ENCODE data around the gene NR5A1.

NR5A1 gene

DNA sequence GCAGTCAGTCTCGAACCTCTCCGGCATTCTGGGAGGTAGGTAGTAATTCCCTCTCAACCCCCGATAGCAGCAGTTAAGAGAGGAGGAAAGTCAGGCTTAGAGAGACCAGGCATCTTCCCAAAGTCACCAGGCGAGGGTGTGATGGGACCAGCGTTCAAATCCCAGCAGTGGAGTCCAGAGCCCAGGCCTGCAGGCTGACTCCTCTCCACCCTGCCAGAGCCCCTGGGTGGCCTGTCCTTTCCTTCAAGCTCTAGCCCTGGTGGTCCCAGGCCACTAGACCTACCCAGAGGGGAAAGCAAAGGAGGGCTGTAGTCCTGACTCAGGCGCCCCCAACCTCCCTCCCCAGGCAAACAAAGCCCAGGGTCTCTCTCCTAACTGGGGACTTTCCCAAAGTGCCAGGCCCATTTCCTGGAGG is 4.2 kb upstream of the NR5A1 start:
- no peak overlapping the region for H3K27ac ChIP-seq
- no peak for DNase-seq
- no peaks in the 10 kb centered on the region for H3K9me3 ChIP-seq
- peaks cover 0 to 30% of the 10 kb centered on the region in 2 donors for H3K27me3 ChIP-seq
- intact Hi-C loops (cut with DNase I; ENCODE audit: low total_unique reads): no loop called here
- no peak overlapping the region for H3K4me3 ChIP-seq
- TF ChIP-seq CTCF (IDR thresholded peaks at IDR 0.05): no peak
- no peaks in the 10 kb centered on the region for H3K36me3 ChIP-seq
- H3K4me1 ChIP-seq: no peaks in the 10 kb centered on the region

GRCh38 chr9:124510650-124511425 is 3.6 kb upstream of the NR5A1 start:
- no peak overlapping the region for H3K4me3 ChIP-seq
- H3K27ac ChIP-seq: no peak overlapping the region
- no peaks in the 10 kb centered on the region for H3K9me3 ChIP-seq
- TF ChIP-seq CTCF (IDR thresholded peaks at IDR 0.05): no peak
- DNase-seq: no peak
- no peaks in the 10 kb centered on the region for H3K36me3 ChIP-seq
- no peaks in the 10 kb centered on the region for H3K4me1 ChIP-seq
- H3K27me3 ChIP-seq: peaks cover 0 to 35% of the 10 kb centered on the region in 2 donors
- intact Hi-C loops (cut with DNase I; ENCODE audit: low total_unique reads): no loop called here

DNA sequence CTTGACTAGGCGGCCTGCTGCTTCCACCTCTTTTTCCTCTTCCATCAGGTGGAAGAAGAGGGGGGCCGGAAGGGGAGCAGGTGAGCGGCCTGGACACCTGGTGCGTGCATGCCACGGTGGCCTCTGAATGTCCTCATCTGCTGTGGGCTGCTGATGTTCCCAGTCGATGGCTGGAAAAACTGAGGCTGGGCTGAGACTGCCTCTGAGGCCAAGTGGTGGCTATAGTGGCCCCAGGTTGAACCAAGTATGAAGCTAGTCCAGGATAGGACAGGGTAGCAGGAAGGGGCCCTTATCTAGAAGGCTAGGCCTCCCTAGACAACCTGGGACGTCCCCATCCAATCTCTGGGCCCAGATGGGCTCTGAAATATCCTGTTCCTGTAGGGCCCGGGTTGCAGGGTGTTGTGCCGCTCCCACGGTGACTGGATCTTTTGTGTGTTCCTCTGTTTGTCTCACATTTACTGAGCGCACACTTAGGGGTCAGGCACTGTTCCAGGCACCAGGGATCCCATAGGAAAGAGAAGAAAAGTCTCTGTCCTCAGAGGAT is 753 bp upstream of the NR5A1 start:
- TF ChIP-seq CTCF (IDR thresholded peaks at IDR 0.05): no peak
- Histone ChIP-seq H3K27me3 (peaks cover 4 to 57% of the 10 kb centered on the region in 2 donors), H3K36me3 (no peaks in the 10 kb centered on the region), H3K27ac (no peak overlapping the region), H3K9me3 (no peaks in the 10 kb centered on the region), H3K4me1 (peaks cover 0 to 23% (median 19%) of the 10 kb centered on the region in 4 donors), H3K4me3 (no peak overlapping the region)
- intact Hi-C loops (cut with DNase I; ENCODE audit: low total_unique reads): no loop called here
- no peak for DNase-seq

DNA sequence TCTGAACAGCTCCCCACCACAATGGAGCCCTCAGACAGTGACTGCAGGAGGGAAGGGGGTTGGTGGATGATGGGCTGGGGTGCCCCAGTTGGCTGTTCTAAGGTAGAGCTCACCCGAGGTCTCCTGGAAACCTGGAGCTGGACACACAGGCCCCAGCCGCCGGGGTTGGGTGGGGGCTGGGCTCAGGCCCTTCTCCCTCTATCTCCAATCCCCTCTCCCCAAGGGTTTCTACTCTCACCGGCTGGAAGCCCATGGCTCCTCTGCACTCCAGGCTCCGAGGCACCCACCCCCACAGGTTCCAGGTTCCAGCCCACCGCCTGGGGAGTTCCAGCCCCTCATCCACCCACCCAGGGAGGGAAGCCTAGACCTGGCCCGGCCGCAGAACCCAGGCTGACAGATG is 766 bp downstream of the NR5A1 start:
- TF ChIP-seq CTCF (IDR thresholded peaks at IDR 0.05): no peak
- intact Hi-C loops (cut with DNase I; ENCODE audit: low total_unique reads): no loop called here
- Histone ChIP-seq H3K4me1 (peaks cover 0 to 24% (median 20%) of the 10 kb centered on the region in 4 donors), H3K36me3 (no peaks in the 10 kb centered on the region), H3K27me3 (peaks cover 4 to 64% of the 10 kb centered on the region in 2 donors), H3K4me3 (no peak overlapping the region), H3K9me3 (no peaks in the 10 kb centered on the region), H3K27ac (no peak overlapping the region)
- no peak for DNase-seq

DNA sequence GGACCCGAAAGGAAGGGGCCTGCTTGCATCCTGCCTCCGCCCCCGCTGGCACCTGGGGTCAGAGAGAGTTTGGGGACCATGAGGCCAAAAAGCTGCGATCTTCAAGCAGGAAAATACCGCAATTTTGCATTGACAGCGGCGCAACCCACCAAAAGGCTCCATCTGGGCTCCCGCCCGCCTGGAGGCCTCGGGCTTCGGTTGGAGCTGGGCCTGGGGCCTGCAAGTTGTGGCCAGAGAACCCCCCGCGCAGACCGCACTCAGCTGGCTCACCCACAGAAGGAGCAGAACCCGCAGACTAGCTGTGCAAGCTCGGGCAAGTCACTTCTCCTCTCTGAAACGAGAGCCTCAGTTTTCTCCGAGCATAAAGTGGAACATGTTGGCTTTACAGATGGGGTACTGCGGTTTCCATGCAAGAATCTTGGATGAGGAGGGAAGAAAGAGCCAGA is 1.3 kb downstream of the NR5A1 start:
- intact Hi-C loops (cut with DNase I; ENCODE audit: low total_unique reads): no loop called here
- DNase-seq: no peak
- Histone ChIP-seq H3K27me3 (peaks cover 4 to 68% of the 10 kb centered on the region in 2 donors), H3K27ac (no peak overlapping the region), H3K4me3 (no peak overlapping the region), H3K4me1 (peaks cover 0 to 24% (median 20%) of the 10 kb centered on the region in 4 donors), H3K36me3 (no peaks in the 10 kb centered on the region), H3K9me3 (no peaks in the 10 kb centered on the region)
- TF ChIP-seq CTCF (IDR thresholded peaks at IDR 0.05): no peak
